HepG2 (cell line): ENCODE data around the gene TMEM74B. TPM values are rescaled to one million over a fixed set of nuclear protein-coding genes. Genes with fewer than 3 reads are reported as not detected.

ENCODE experiments used
- ATAC-seq: fragments of 200-7000 bp; cut with Tn5 transposase; 3 replicates; pipeline ENCODE4 v1.9.1; 2020; ENCODE audit warnings: mild to moderate bottlenecking, moderate library complexity
- BruUV-seq: library from RNA; stranded (reverse); fragments of 400-500 nt; replicated peaks from 2 replicates; lab custom pipeline; 2021; lab: Mats Ljungman, UMichigan
- CTCF ChIA-PET: fragments of 300-600 bp; formaldehyde crosslinking; extraction: SDS; loops from one replicate; lab custom pipeline; 2021; ENCODE audit warnings: low total read pairs, inconsistent platforms, low intra/inter-chr PET ratio; lab: Yijun Ruan, JAX
- POLR2A ChIA-PET: fragments of 350-600 bp; sonication (Branson Sonifier 250); formaldehyde crosslinking; loops from one replicate; lab custom pipeline; 2020; ENCODE audit warnings: antibody characterized with exemption, inconsistent platforms; lab: Yijun Ruan, JAX
- DNase-seq: peaks from one replicate; pipeline ENCODE4 v3.0.0-alpha.2; 2015; ENCODE audit warnings: low spot score
- FAIRE-seq: peaks from 3 replicates; lab custom pipeline; 2011; peaks lifted over from hg19 to GRCh38; lab: Jason Lieb, UNC
- H2AFZ ChIP-seq: one replicate; pipeline ENCODE4 v1.6.1; 2011; ENCODE audit warnings: low read length, inconsistent platforms
- H3K27ac ChIP-seq: fragments of 300-600 bp; 3 replicates; pipeline ENCODE4 v1.8.0; 2011; ENCODE audit warnings: mixed run types, mild to moderate bottlenecking, mixed read lengths, low read length, inconsistent platforms; ENCODE audit not compliant: insufficient read depth; ENCODE audit errors: extremely low read length
- H3K27me3 ChIP-seq, 2 experiments: fragments of 200-600 bp in 1 of 2; 2 replicates in 1 of 2; 3 replicates in 1 of 2; pipeline versions ENCODE4 v1.6.0 to v1.8.0; 2011; ENCODE audit warnings: low read length in 2 of 2, mild to moderate bottlenecking in 2 of 2, moderate library complexity in 2 of 2, inconsistent platforms in 1 of 2; ENCODE audit not compliant: insufficient read depth in 2 of 2, control insufficient read depth in 1 of 2
- H3K36me3 ChIP-seq, 2 experiments: fragments of 200-600 bp in 1 of 2; replicated peaks in 1 of 2; 2 replicates in 1 of 2; 3 replicates in 1 of 2; pipeline versions ENCODE4 v1.5.1 to v1.8.0; 2011; ENCODE audit warnings: low read length in 2 of 2, inconsistent platforms in 1 of 2; ENCODE audit not compliant: insufficient read depth in 2 of 2, control insufficient read depth in 1 of 2
- H3K4me1 ChIP-seq: 2 replicates; pipeline ENCODE4 v1.5.1; 2012; ENCODE audit warnings: low read length, inconsistent platforms; ENCODE audit not compliant: insufficient read depth
- H3K4me2 ChIP-seq: 2 replicates; pipeline ENCODE4 v1.6.0; 2011; ENCODE audit warnings: low read depth, low read length, inconsistent platforms
- H3K4me3 ChIP-seq, 3 experiments: fragments of 200-600 bp in 1 of 3; sonication (generic), shearing (Covaris generic) in 1 of 3; replicated peaks in 1 of 3; 2 replicates each; pipeline ENCODE4 v1.5.1; 2011 to 2016; ENCODE audit warnings: low read length in 3 of 3, inconsistent platforms in 2 of 3, low read depth in 2 of 3, mild to moderate bottlenecking in 2 of 3, control low read depth in 1 of 3, mixed read lengths in 1 of 3; ENCODE audit not compliant: insufficient read depth in 1 of 3
- H3K79me2 ChIP-seq: one replicate; pipeline ENCODE4 v1.6.1; 2011; ENCODE audit warnings: low read length, inconsistent platforms; ENCODE audit not compliant: insufficient read depth
- H3K9ac ChIP-seq: 2 replicates; pipeline ENCODE4 v1.6.0; 2011; ENCODE audit warnings: mild to moderate bottlenecking, low read depth, low read length, inconsistent platforms; ENCODE audit not compliant: insufficient read depth
- H3K9me3 ChIP-seq: 2 replicates; pipeline ENCODE4 v1.5.1; 2012; ENCODE audit warnings: mild to moderate bottlenecking, low read length
- H4K20me1 ChIP-seq: 2 replicates; pipeline ENCODE4 v1.6.0; 2011; ENCODE audit warnings: inconsistent platforms, mild to moderate bottlenecking, low read length, moderate library complexity; ENCODE audit not compliant: insufficient read depth
- ERF ChIP-seq: IDR thresholded peaks from 2 replicates; pipeline ENCODE4 v1.6.1; 2018; ENCODE audit warnings: missing biosample characterization, missing genetic modification reagents
- FOXA1 ChIP-seq, 2 experiments: fragments of 450-650 bp in 1 of 2; sonication (generic) in 1 of 2; formaldehyde crosslinking in 1 of 2; IDR thresholded peaks; 2 replicates each; pipeline versions ENCODE4 v1.4.0 to v1.6.1; 2016 to 2020; ENCODE audit warnings: missing genetic modification reagents in 1 of 2
- FOXK1 ChIP-seq: sonication (generic); formaldehyde crosslinking; IDR thresholded peaks from 2 replicates; pipeline ENCODE4 v1.4.0; 2020; ENCODE audit warnings: low read depth, missing genetic modification reagents, borderline replicate concordance
- HMGA1 ChIP-seq: sonication (generic); formaldehyde crosslinking; conservative IDR thresholded peaks from 2 replicates; pipeline ENCODE4 v1.4.0; 2020; ENCODE audit warnings: missing genetic modification reagents
- KDM6A ChIP-seq: IDR thresholded peaks from 2 replicates; pipeline ENCODE4 v1.6.1; 2016; ENCODE audit warnings: low read depth
- ONECUT2 ChIP-seq: sonication (generic); formaldehyde crosslinking; IDR thresholded peaks from 2 replicates; pipeline ENCODE4 v1.4.0; 2020; ENCODE audit warnings: missing genetic modification reagents
- POLR2G ChIP-seq: fragments of 200-400 bp; formaldehyde crosslinking; IDR thresholded peaks from 2 replicates; pipeline ENCODE4 v1.6.1; 2018; ENCODE audit warnings: mild to moderate bottlenecking, low read depth, low read length, moderate library complexity
- RFX5 ChIP-seq: IDR thresholded peaks from 2 replicates; pipeline ENCODE4 v1.6.1; 2011; ENCODE audit warnings: low read depth, low read length, improper control_type of control experiment
- SOX13 ChIP-seq, 3 experiments: fragments of 450-650 bp in 1 of 3; sonication (generic) in 1 of 3; formaldehyde crosslinking in 1 of 3; IDR thresholded peaks in 2 of 3; conservative IDR thresholded peaks in 1 of 3; 2 replicates each; pipeline versions ENCODE4 v1.5.0 to v1.6.1; 2016 to 2020; ENCODE audit warnings: antibody characterized with exemption in 1 of 3, mild to moderate bottlenecking in 1 of 3, missing compliant biosample characterization in 1 of 3, missing genetic modification reagents in 1 of 3, moderate library complexity in 1 of 3
- TGIF2 ChIP-seq: IDR thresholded peaks from 2 replicates; pipeline ENCODE4 v1.6.1; 2016; ENCODE audit warnings: control low read depth, missing compliant biosample characterization
- U2AF2 ChIP-seq: fragments of 200-400 bp; formaldehyde crosslinking; IDR thresholded peaks from 2 replicates; pipeline ENCODE4 v1.6.1; 2017; ENCODE audit warnings: low read depth, mild to moderate bottlenecking, low read length
- ZNF121 ChIP-seq: sonication (generic); formaldehyde crosslinking; IDR thresholded peaks from 2 replicates; pipeline ENCODE4 v1.5.0; 2020; ENCODE audit warnings: mild to moderate bottlenecking, missing genetic modification reagents
- ZNF138 ChIP-seq: sonication (generic); formaldehyde crosslinking; IDR thresholded peaks from 2 replicates; pipeline ENCODE4 v1.5.0; 2020; ENCODE audit warnings: mild to moderate bottlenecking, low read depth, missing genetic modification reagents
- ZNF207 ChIP-seq: fragments of 450-650 bp; IDR thresholded peaks from 2 replicates; pipeline ENCODE4 v1.6.1; 2016; ENCODE audit warnings: antibody characterized with exemption, borderline replicate concordance
- ZNF407 ChIP-seq: sonication (generic); formaldehyde crosslinking; IDR thresholded peaks from one replicate; pipeline ENCODE4 v1.5.1; 2020; ENCODE audit warnings: mild to moderate bottlenecking, missing genetic modification reagents; ENCODE audit errors: not compliant biosample characterization
- ZNF546 ChIP-seq: sonication (generic); formaldehyde crosslinking; conservative IDR thresholded peaks from 2 replicates; pipeline ENCODE4 v1.8.1; 2023; ENCODE audit warnings: mild to moderate bottlenecking, missing genetic modification reagents
- ZNF891 ChIP-seq: sonication (generic); formaldehyde crosslinking; IDR thresholded peaks from 2 replicates; pipeline ENCODE4 v1.5.0; 2020; ENCODE audit warnings: mild to moderate bottlenecking, missing genetic modification reagents
- WGBS: methylation state at CpG from one replicate; pipeline ENCODE4 v1.1.6; 2017; ENCODE audit warnings: low lambda C conversion rate; 5-methylcytosine and 5-hydroxymethylcytosine counted together
- in situ Hi-C: cut with HindIII; loops from 2 replicates; pipeline ENCODE4 v1.10.0; 2017; ENCODE audit warnings: low pct_unique_long_range_greater_than_20kb; ENCODE audit not compliant: extremely low pct_ligation_motif_present
- intact Hi-C: fragments of 100-400 bp; cut with micrococcal nuclease; formaldehyde crosslinking; loops from one replicate; pipeline ENCODE4 v1.10.0; 2022; ENCODE audit not compliant: unreplicated experiment
- polyA plus RNA-seq, 8 experiments: library from polyadenylated mRNA; depleted of rRNA in 3 of 8; stranded (reverse) in 7 of 8; unstranded in 1 of 8; fragments of >200 nt; fragmentation: Illumina TruSeq in 4 of 8; extraction: Trizol in 4 of 8; gene quantifications; 2 replicates each; pipeline versions ENCODE4 v1.2.1 to v1.2.3, GENCODE V29; 2011 to 2016; ENCODE audit warnings: low read depth in 4 of 8, missing spikeins in 1 of 8, mixed read lengths in 1 of 8; ENCODE audit not compliant: insufficient read depth in 1 of 8
- total RNA-seq, 5 experiments: library from RNA; depleted of rRNA; stranded (reverse); fragments of >200 nt; fragmentation: Illumina TruSeq; extraction: Trizol; gene quantifications; 2 replicates each; pipeline ENCODE4 v1.2.3, GENCODE V29; 2016; ENCODE audit warnings: low read depth in 1 of 5
- TF ChIP-seq, protein P1 (sequence below): sonication (generic); formaldehyde crosslinking; IDR thresholded peaks from 2 replicates; pipeline ENCODE4 v1.4.0; 2020; ENCODE audit warnings: mild to moderate bottlenecking, missing genetic modification reagents

Gene TMEM74B
- total and polyA plus RNA-seq, 2 of the 13 experiments (the other 11 are each of a cell fraction or from before 2014, with no cell fraction given): 4.7 to 18.4 TPM

DNA sequence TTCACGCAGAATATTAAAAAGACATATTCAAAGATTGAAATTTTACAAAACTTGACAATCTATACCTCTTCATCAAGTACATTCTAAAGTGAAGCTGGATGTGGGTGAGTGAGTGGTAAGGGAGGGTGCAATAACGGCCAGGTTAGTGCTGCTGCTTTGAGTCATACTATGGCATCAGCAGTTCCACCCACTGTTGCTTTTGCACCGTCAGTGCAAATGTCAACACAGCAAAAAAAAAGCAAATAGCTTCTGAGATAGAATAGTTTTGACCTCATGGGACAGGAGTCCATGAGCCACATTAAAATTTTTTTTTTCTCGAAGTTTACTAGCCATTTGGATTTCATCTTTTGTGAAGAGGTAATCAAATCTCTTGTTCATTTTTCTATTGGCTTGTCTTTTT is 34.6 kb downstream of the TMEM74B start:
- ChIA-PET POLR2A (interaction anchor here (0.6 to 0.7 kb wide), 2 partner anchors 22 to 241 kb away, joined by 3 read pairs; no protein-coding TSS in a partner anchor), CTCF (no interaction called here)
- WGBS: 53% methylated on average over 4 of the region's 4 CpGs
- H4K20me1 ChIP-seq: 0 out of 2 replicates have a peak, but pooled peaks cover 3% of the 10 kb centered on the region
- peaks cover 11% of the 10 kb centered on the region for H3K4me1 ChIP-seq
- H3K27me3 ChIP-seq: no peaks in the 10 kb centered on the region
- peaks cover 43 to 84% of the 10 kb centered on the region in 2 experiments for H3K36me3 ChIP-seq
- in situ Hi-C loops: no loop called here
- peak; percentile 69 for DNase-seq
- H3K79me2 ChIP-seq: no peaks in the 10 kb centered on the region
- no peak for FAIRE-seq
- no peak overlapping the region for H3K27ac ChIP-seq
- H3K4me3 ChIP-seq: no peak overlapping the region
- BruUV-seq: no TSS peak
- no peaks in the 10 kb centered on the region for H3K9me3 ChIP-seq
- no peak overlapping the region for H3K9ac ChIP-seq
- intact Hi-C loops: no loop called here
- no peak overlapping the region for H2AFZ ChIP-seq
- H3K4me2 ChIP-seq: no peak overlapping the region
- peak; percentile 74 for ATAC-seq
- no peak for TF ChIP-seq ZNF546 (CRISPR knock-in tag)
- TF ChIP-seq FOXA1 (IDR thresholded peaks at IDR 0.05): no peak
- peak; percentile 81 for TF ChIP-seq FOXA1 (CRISPR knock-in tag; IDR thresholded peaks at IDR 0.05)
- TF ChIP-seq HMGA1 (CRISPR knock-in tag): no peak
- 0 out of 2 replicates have a peak, but pooled peaks have one; percentile 52 for TF ChIP-seq ERF (CRISPR knock-in tag)
- no peak for TF ChIP-seq KDM6A (CRISPR knock-in tag)
- no peak for TF ChIP-seq ZNF207
- TF ChIP-seq FOXK1 (CRISPR knock-in tag): 0 out of 2 replicates have a peak, but pooled peaks have one; percentile 37
- TF ChIP-seq ZNF121: peak; percentile 85
- no peak for TF ChIP-seq ZNF891
- no peak for TF ChIP-seq U2AF2
- no peak for TF ChIP-seq TGIF2 (CRISPR knock-in tag)
- TF ChIP-seq, protein P1, sequence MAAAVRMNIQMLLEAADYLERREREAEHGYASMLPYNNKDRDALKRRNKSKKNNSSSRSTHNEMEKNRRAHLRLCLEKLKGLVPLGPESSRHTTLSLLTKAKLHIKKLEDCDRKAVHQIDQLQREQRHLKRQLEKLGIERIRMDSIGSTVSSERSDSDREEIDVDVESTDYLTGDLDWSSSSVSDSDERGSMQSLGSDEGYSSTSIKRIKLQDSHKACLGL (CRISPR knock-in tag): no peak
- TF ChIP-seq SOX13 (IDR thresholded peaks at IDR 0.05): no peak
- no peak for TF ChIP-seq SOX13 (CRISPR knock-in tag; conservative IDR thresholded peaks at IDR 0.05 in 1 of 2, IDR thresholded peaks at IDR 0.05 in 1 of 2)
- TF ChIP-seq ONECUT2: no peak
- TF ChIP-seq RFX5: no peak
- no peak for TF ChIP-seq ZNF407 (CRISPR knock-in tag)
- no peak for TF ChIP-seq ZNF138 (CRISPR knock-in tag)
- no peak for TF ChIP-seq POLR2G
